ENCODE measurements around the gene ACADS. TPM values are rescaled to one million over a fixed set of nuclear protein-coding genes. Genes with fewer than 3 reads are reported as not detected.

ACADS gene
- polyA plus RNA-seq, 1 experiment, result 4.0 TPM

DNA sequence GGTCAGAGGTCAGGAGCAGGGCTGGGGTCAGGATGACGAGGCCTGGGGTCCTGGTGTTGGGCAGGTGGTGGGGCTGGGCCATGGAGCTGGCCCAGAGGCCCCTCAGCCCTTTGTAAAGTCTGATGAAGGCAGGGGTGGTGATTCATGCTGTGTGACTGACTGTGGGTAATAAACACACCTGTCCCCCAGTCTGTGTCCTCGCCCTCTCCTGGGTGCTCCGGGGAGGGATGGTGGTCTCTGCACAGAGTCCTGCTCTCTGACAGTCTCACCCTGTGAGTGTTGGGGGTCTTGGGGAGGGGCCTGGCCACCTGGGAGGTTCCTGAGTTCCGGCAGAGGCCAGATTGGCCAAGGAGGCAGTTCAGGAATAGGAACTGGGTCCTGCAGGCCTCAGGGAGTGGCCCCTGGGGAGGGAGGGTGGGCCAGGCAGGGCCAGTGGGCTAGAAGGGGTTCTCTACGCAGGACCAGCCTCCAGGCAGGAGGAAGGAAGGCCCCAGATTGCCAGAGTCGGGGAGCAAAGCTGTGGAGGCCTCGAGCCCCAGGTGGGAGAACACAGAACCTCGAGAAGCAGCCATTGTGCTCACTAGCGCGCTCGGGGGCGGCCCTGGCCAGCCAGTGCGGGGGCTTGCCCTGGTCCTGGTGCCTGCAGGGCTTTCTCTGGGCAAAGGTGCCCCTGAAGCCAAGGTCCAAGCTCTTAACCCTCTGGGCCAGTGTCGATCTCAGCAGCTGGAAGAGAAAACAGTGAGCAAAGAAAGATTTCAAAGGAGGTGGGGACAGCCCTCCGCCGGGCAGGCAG is 14.4 kb downstream of the ACADS start:
- POLR2A ChIA-PET, result interaction anchor here (0.5 kb wide), 1 partner anchor 92 kb away, joined by 3 read pairs; no protein-coding TSS in a partner anchor
- TF ChIP-seq, protein P1, sequence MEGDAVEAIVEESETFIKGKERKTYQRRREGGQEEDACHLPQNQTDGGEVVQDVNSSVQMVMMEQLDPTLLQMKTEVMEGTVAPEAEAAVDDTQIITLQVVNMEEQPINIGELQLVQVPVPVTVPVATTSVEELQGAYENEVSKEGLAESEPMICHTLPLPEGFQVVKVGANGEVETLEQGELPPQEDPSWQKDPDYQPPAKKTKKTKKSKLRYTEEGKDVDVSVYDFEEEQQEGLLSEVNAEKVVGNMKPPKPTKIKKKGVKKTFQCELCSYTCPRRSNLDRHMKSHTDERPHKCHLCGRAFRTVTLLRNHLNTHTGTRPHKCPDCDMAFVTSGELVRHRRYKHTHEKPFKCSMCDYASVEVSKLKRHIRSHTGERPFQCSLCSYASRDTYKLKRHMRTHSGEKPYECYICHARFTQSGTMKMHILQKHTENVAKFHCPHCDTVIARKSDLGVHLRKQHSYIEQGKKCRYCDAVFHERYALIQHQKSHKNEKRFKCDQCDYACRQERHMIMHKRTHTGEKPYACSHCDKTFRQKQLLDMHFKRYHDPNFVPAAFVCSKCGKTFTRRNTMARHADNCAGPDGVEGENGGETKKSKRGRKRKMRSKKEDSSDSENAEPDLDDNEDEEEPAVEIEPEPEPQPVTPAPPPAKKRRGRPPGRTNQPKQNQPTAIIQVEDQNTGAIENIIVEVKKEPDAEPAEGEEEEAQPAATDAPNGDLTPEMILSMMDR (IDR thresholded peaks at IDR 0.05; ENCODE audit: low read depth, low read length), result no peak
- no peaks in the 10 kb centered on the region; the same call in 1 of the 2 replicates for H3K9me3 ChIP-seq (ENCODE audit: control insufficient read depth, insufficient read depth, low read length)
- no peak overlapping the region for H3K27ac ChIP-seq (ENCODE audit: low read depth, low read length)
- CTCF ChIA-PET, result interaction anchor here (2.6 kb wide), 1 partner anchor 231 kb away, joined by 16 read pairs; no protein-coding TSS in a partner anchor
- H3K4me3 ChIP-seq (ENCODE audit: low read depth, low read length), result no peak overlapping the region
- DNase-seq (ENCODE audit: low read depth, low spot score), result no peak
- H3K27me3 ChIP-seq (ENCODE audit: control insufficient read depth, insufficient read depth, low read length), result peaks cover 2% of the 10 kb centered on the region

DNA sequence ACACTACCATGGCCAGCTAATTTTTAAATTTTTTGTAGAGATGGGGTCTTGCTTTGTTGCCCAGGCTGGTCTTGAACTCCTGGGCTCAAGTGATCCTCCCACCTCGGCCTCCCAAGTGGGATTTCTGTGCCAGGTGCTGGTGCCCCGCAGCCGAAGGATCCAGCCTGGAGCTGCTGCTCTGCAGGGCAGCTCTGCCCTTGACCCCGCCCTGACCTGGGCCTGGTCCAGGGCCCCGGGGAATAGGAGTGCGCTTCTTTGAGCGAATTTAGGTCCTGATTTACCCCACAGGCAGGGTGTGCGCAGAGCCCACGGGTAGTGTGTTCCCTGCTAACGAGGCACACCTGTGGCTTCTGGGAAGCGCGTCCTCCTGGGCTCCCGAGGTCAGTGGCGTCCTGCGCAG is 15.2 kb downstream of the ACADS start:
- no peak overlapping the region for H3K27ac ChIP-seq (ENCODE audit: low read depth, low read length)
- ChIA-PET CTCF (no interaction called here), POLR2A (no interaction called here)
- H3K27me3 ChIP-seq (ENCODE audit: control insufficient read depth, insufficient read depth, low read length), result peaks cover 2% of the 10 kb centered on the region
- no peaks in the 10 kb centered on the region; the same call in 1 of the 2 replicates for H3K9me3 ChIP-seq (ENCODE audit: control insufficient read depth, insufficient read depth, low read length)
- H3K4me3 ChIP-seq (ENCODE audit: low read depth, low read length), result no peak overlapping the region
- DNase-seq (ENCODE audit: low read depth, low spot score), result no peak
- TF ChIP-seq, protein P1 (IDR thresholded peaks at IDR 0.05; ENCODE audit: low read depth, low read length), result no peak

DNA sequence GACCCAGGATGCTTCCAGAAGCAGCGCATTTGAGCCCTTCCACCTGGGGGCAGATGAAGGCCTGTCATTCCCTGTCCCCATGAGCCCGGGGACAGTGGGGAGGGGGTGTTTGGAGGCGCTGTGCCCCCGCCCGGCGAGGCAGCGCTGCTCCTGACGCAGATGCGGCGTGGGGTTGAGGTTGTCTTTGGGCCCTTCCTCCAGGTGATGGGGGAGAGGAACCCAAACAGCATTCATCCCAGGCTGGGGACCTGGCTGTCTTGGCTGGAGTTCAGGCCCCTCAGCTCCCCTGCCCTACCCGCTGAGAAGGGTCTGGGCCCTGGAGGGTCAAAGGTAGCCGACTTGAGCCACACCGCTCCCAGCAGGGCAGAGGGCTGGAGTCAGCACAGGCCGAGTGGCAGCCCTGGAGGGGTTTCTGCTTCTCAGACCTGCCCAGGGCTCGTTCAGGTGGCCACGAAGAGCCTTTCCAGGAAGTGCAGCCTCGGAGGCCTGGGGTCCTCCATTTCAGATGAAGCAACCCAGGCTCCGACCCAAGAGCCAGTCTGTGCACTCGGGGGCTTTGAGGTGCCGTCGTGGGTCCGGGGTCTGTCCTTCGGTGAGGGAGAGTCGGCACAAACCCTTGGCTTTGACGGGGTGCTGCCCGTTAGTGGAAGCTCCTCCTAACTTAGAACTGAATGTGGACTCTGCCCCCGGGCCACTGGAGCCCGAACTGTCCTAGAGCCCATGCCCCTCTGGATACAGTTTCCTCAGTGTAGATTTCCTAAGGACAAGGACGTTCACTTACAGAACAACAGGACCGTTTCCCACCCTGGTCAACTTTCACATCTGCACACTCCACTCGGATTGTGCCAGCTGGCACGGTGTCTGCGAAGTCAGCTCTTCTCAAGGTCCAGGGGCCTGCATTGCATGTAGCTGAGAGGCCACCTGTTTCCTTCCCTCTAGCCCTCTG is 16.1 kb downstream of the ACADS start:
- Histone ChIP-seq H3K27me3 (ENCODE audit: control insufficient read depth, insufficient read depth, low read length) (peaks cover 2% of the 10 kb centered on the region), H3K27ac (ENCODE audit: low read depth, low read length) (no peak overlapping the region), H3K4me3 (ENCODE audit: low read depth, low read length) (no peak overlapping the region), H3K9me3 (ENCODE audit: control insufficient read depth, insufficient read depth, low read length) (no peaks in the 10 kb centered on the region; the same call in 1 of the 2 replicates)
- CTCF ChIA-PET, result no interaction called here
- TF ChIP-seq, protein P1 (IDR thresholded peaks at IDR 0.05; ENCODE audit: low read depth, low read length), result no peak
- POLR2A ChIA-PET, result no interaction called here
- DNase-seq (ENCODE audit: low read depth, low spot score), result no peak

DNA sequence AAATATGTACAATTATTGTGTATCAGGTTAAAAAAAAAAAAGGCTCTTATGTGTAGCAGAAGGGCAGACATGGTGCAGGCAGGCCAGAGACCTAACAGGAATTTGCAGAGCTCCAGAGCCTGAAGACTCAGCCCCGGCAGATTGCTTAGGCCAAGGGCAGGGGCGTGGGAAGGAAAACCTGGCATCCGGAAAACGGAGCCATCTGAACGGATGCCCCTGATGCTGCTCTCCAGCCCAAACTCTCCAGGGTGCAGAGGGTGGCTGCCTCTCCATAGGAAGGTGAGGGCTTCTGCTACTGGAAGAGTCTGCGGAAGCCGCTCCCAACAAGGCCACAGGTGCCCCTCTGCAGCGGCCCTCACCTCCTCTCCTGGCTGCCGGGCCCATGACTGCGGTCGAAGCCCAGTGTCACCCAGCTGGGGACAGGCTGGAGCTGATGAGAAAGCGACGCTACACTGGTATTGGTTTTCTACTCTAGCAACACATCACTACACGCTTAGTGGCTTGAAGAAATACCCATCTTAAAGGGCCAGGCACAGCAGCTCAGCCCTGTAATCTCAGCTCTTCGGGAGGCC is 19.4 kb downstream of the ACADS start:
- no peak for DNase-seq (ENCODE audit: low read depth, low spot score)
- POLR2A ChIA-PET, result no interaction called here
- CTCF ChIA-PET, result no interaction called here
- Histone ChIP-seq H3K4me3 (ENCODE audit: low read depth, low read length) (no peak overlapping the region), H3K27ac (ENCODE audit: low read depth, low read length) (no peak overlapping the region), H3K9me3 (ENCODE audit: control insufficient read depth, insufficient read depth, low read length) (no peaks in the 10 kb centered on the region), H3K27me3 (ENCODE audit: control insufficient read depth, insufficient read depth, low read length) (peaks cover 5% of the 10 kb centered on the region)
- TF ChIP-seq, protein P1 (IDR thresholded peaks at IDR 0.05; ENCODE audit: low read depth, low read length), result no peak
